Fibroblast of lung (primary cell): ENCODE results near the gene TLN1. TPM values are rescaled to one million over a fixed set of nuclear protein-coding genes. Genes with fewer than 3 reads are reported as not detected.

Experiments
- DNase-seq, 2 donors: peaks; one replicate each; pipeline versions ENCODE4 v3.0.0 to v3.0.0-alpha.2; 2010; ENCODE audit warnings: low read depth in 2 of 2
- H2AFZ ChIP-seq: 2 replicates; pipeline ENCODE4 v1.5.1; 2012; ENCODE audit warnings: low read length, control low read depth, inconsistent platforms
- H3K27ac ChIP-seq: 2 replicates; pipeline ENCODE4 v1.5.1; 2011; ENCODE audit warnings: low read length, control low read depth; ENCODE audit not compliant: insufficient read depth
- H3K27me3 ChIP-seq: 2 replicates; pipeline ENCODE4 v1.5.1; 2011; ENCODE audit warnings: mild to moderate bottlenecking, low read length; ENCODE audit not compliant: control insufficient read depth, insufficient read depth
- H3K36me3 ChIP-seq: 2 replicates; pipeline ENCODE4 v1.5.1; 2011; ENCODE audit warnings: low read length; ENCODE audit not compliant: control insufficient read depth, insufficient read depth
- H3K4me1 ChIP-seq: 2 replicates; pipeline ENCODE4 v1.5.1; 2011; ENCODE audit warnings: low read length; ENCODE audit not compliant: control insufficient read depth, insufficient read depth; ENCODE audit errors: extremely low read depth
- H3K4me2 ChIP-seq: 2 replicates; pipeline ENCODE4 v1.5.1; 2011; ENCODE audit warnings: low read length, control low read depth; ENCODE audit not compliant: insufficient read depth; ENCODE audit errors: extremely low read depth
- H3K4me3 ChIP-seq, 4 experiments: fragments of 200-600 bp in 1 of 4; sonication (generic) in 1 of 4; replicated peaks in 1 of 4; 2 replicates each; pipeline ENCODE4 v1.5.1; 2011 to 2016; ENCODE audit warnings: low read length in 4 of 4, low read depth in 3 of 4, mild to moderate bottlenecking in 3 of 4, control low read depth in 2 of 4, inconsistent platforms in 1 of 4, mixed read lengths in 1 of 4; ENCODE audit not compliant: insufficient read depth in 1 of 4; ENCODE audit errors: control extremely low read depth in 1 of 4
- H3K79me2 ChIP-seq: 2 replicates; pipeline ENCODE4 v1.5.1; 2012; ENCODE audit warnings: mild to moderate bottlenecking, low read length, inconsistent platforms; ENCODE audit not compliant: control insufficient read depth, insufficient read depth
- H3K9ac ChIP-seq: 2 replicates; pipeline ENCODE4 v1.5.1; 2011; ENCODE audit warnings: mild to moderate bottlenecking, low read length, control low read depth; ENCODE audit not compliant: insufficient read depth
- H3K9me3 ChIP-seq: 2 replicates; pipeline ENCODE4 v1.5.1; 2012; ENCODE audit warnings: low read depth, low read length; ENCODE audit not compliant: control insufficient read depth, insufficient read depth
- H4K20me1 ChIP-seq: 2 replicates; pipeline ENCODE4 v1.5.1; 2011; ENCODE audit warnings: low read length; ENCODE audit not compliant: control insufficient read depth, insufficient read depth; ENCODE audit errors: extremely low read depth
- EZH2 ChIP-seq: IDR thresholded peaks from 2 replicates; pipeline ENCODE4 v1.5.1; 2012; ENCODE audit warnings: low read length, control low read depth, mild to moderate bottlenecking; ENCODE audit errors: missing control alignments
- polyA plus RNA-seq, 2 donors: library from polyadenylated mRNA; depleted of rRNA in 1 of 2; stranded (reverse) in 1 of 2; unstranded in 1 of 2; fragments of >200 nt; gene quantifications; 2 replicates each; pipeline ENCODE4 v1.2.1, GENCODE V29; 2011 to 2012; ENCODE audit warnings: missing spikeins in 1 of 2
- total RNA-seq: library from RNA; depleted of rRNA; stranded (reverse); fragments of >200 nt; gene quantifications from 2 replicates; pipeline ENCODE4 v1.2.1, GENCODE V29; 2014
- TF ChIP-seq, protein P1 (sequence below), 2 donors: IDR thresholded peaks in 1 of 2; conservative IDR thresholded peaks in 1 of 2; 1 replicate in 1 of 2; 2 replicates in 1 of 2; pipeline ENCODE4 v1.5.1; 2011 to 2012; ENCODE audit warnings: low read length in 2 of 2, control low read depth in 1 of 2, inconsistent platforms in 1 of 2, low read depth in 1 of 2, mild to moderate bottlenecking in 1 of 2

TLN1 gene
- total and polyA plus RNA-seq, 2 donors (not counting 1 experiment from before 2014, with no cell fraction given), result 214 to 405 TPM

DNA sequence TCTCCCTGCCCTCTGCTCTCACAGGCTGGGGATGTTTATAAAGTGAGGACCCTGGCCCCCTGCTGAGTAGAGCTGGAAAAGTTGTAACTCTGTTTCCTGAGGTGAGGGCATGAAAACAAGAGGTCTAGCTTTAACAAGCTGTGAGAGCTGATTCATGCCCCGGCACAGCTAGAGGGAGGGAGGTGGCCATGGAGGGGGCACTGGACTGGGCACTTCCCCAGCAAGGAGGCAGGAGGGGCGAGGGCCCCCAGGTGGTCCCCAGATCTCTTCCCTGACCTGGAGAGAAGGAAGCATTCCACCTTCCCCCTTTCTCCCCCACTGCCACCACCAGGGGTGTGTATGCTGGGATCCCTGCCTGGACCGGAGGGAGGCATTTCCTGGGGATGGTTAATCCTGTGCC, 22.3 kb upstream of the TLN1 start, which contains the start of gene MSMP:
TSS of gene MSMP (minus strand) at position 13 of the 400 bp plus-strand sequence. CDS start 147 bp downstream, outside the sequence.
- H3K27ac ChIP-seq, result no peak within 1 kb of the TSS
- peaks cover 2% of the 10 kb centered on the region for H3K27me3 ChIP-seq
- H3K9ac ChIP-seq, result no peak within 1 kb of the TSS
- DNase-seq, result no peak
- peaks cover 4% of the 10 kb centered on the region for H3K79me2 ChIP-seq
- no peak within 1 kb of the TSS for H3K4me3 ChIP-seq
- no peaks in the 10 kb centered on the region for H3K9me3 ChIP-seq
- TF ChIP-seq, protein P1, sequence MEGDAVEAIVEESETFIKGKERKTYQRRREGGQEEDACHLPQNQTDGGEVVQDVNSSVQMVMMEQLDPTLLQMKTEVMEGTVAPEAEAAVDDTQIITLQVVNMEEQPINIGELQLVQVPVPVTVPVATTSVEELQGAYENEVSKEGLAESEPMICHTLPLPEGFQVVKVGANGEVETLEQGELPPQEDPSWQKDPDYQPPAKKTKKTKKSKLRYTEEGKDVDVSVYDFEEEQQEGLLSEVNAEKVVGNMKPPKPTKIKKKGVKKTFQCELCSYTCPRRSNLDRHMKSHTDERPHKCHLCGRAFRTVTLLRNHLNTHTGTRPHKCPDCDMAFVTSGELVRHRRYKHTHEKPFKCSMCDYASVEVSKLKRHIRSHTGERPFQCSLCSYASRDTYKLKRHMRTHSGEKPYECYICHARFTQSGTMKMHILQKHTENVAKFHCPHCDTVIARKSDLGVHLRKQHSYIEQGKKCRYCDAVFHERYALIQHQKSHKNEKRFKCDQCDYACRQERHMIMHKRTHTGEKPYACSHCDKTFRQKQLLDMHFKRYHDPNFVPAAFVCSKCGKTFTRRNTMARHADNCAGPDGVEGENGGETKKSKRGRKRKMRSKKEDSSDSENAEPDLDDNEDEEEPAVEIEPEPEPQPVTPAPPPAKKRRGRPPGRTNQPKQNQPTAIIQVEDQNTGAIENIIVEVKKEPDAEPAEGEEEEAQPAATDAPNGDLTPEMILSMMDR (conservative IDR thresholded peaks at IDR 0.05 in 1 of 2, IDR thresholded peaks at IDR 0.05 in 1 of 2; ENCODE audit: low read depth in 1 of 2, low read length in 2 of 2), result no peak
- TF ChIP-seq EZH2, result no peak
- peaks cover 10% of the 10 kb centered on the region for H3K4me1 ChIP-seq
- no peak within 1 kb of the TSS for H2AFZ ChIP-seq
- H3K4me2 ChIP-seq, result no peak within 1 kb of the TSS
- no peaks in the 10 kb centered on the region for H4K20me1 ChIP-seq
- H3K36me3 ChIP-seq, result peaks cover 7% of the 10 kb centered on the region

DNA sequence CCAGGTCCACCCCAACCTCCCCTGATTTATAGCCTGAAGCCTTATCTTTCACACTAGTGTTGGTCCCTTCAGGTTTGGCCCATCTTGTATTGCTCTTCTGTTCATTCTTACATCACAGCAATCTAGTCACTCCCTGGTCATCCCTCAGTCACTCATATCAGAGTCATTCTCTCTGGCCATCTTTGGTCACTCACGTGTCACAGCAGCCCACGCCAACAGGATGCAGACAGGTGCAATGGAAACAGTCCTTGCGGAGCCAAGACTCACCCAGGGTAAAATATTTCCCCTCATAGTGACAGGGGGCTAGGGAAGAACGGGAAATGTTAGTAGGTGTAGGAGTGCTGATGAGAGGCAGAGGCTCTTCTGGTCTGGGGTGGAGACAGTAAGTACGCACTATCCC, 21.5 kb upstream of the TLN1 start:
- Histone ChIP-seq H3K36me3 (peaks cover 7% of the 10 kb centered on the region), H2AFZ (no peak overlapping the region), H3K4me2 (no peak overlapping the region), H3K9me3 (no peaks in the 10 kb centered on the region), H3K27ac (no peak overlapping the region), H3K4me1 (peaks cover 10% of the 10 kb centered on the region), H3K4me3 (no peak overlapping the region), H3K27me3 (peaks cover 2% of the 10 kb centered on the region), H4K20me1 (no peaks in the 10 kb centered on the region), H3K9ac (no peak overlapping the region), H3K79me2 (peaks cover 8% of the 10 kb centered on the region)
- DNase-seq, result no peak
- no peak for TF ChIP-seq EZH2
- TF ChIP-seq, protein P1 (conservative IDR thresholded peaks at IDR 0.05 in 1 of 2, IDR thresholded peaks at IDR 0.05 in 1 of 2; ENCODE audit: low read depth in 1 of 2, low read length in 2 of 2), result no peak

DNA sequence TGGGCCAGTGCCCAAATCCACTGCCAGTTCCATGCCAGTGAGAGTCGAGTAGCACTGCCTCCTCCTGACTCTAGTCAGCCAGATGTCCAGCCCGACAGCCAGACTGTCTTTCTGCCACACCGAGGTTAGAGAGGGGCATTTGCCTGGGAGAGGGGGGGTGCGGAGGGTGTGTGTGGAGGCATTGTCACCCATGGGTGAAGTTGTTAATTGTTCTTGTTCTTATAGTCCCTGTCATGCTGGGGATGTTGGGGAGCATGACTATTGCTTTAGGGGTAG, 18.2 kb upstream of the TLN1 start:
- peaks cover 7% of the 10 kb centered on the region for H3K36me3 ChIP-seq
- peak overlapping the region; percentile 82 for H3K4me2 ChIP-seq
- peak overlapping the region; percentile 81 for H3K27ac ChIP-seq
- no peak overlapping the region for H2AFZ ChIP-seq
- DNase-seq, result no peak
- no peaks in the 10 kb centered on the region for H3K9me3 ChIP-seq
- peaks cover 2% of the 10 kb centered on the region for H4K20me1 ChIP-seq
- peak overlapping the region; percentile 47 to 97 (median 80) for H3K4me3 ChIP-seq
- H3K4me1 ChIP-seq, result peaks cover 7% of the 10 kb centered on the region
- TF ChIP-seq EZH2, result no peak
- H3K79me2 ChIP-seq, result peaks cover 36% of the 10 kb centered on the region
- no peaks in the 10 kb centered on the region for H3K27me3 ChIP-seq
- H3K9ac ChIP-seq, result no peak overlapping the region
